ENCODE results near the gene GOLGA6C. TPM values are rescaled to one million over a fixed set of nuclear protein-coding genes. Genes with fewer than 3 reads are reported as not detected.
"Not testable (repeated sequence)": the region's sequence is repeated elsewhere in the genome, so short reads cannot be mapped to it uniquely, and the experiment has no call there.

The GOLGA6C gene
- total RNA-seq (not detected), polyA plus RNA-seq (ENCODE audit: insufficient read depth in 1 of 8, insufficient read length in 8 of 8, low replicate concordance in 1 of 8) (under 1 TPM in 1 of 8 donors, not detected in 7; 0.08 TPM)
- long read RNA-seq, donor 1 = 0 reads
- long read RNA-seq, donor 2 = 0 reads
- long read RNA-seq, donor 3 = 0 reads
- long read RNA-seq, donor 4 = 0 reads
- long read RNA-seq, donor 5 = 0 reads
- long read RNA-seq, donor 6 = 0 reads
- long read RNA-seq, donor 7 = 0 reads
- long read RNA-seq, donor 8 = 0 reads
- long read RNA-seq, donor 9 = 0 reads
- long read RNA-seq, donor 10 = 0 reads
- long read RNA-seq, donor 11 = 0 reads

GRCh38 chr15:75258034-75258433 is at the start of gene GOLGA6C:
GOLGA6C (plus strand) TSS chr15:75258334; CDS start chr15:75258599, 265 bp downstream.
- not testable (repeated sequence) for H3K36me3 ChIP-seq (ENCODE audit: control insufficient read depth, insufficient read depth, low read length); H3K27me3 ChIP-seq (ENCODE audit: control insufficient read depth, insufficient read depth, low read length); DNase-seq; H3K4me3 ChIP-seq (ENCODE audit: low read length); H3K4me1 ChIP-seq (ENCODE audit: control insufficient read depth, insufficient read depth, low read length); H3K27ac ChIP-seq (ENCODE audit: low read length); H3K9me3 ChIP-seq (replicated peaks; ENCODE audit: control insufficient read depth, low read depth, low read length)
- WGBS (ENCODE audit: insufficient coverage) = no CpG with 5 or more reads among the region's 2 CpGs

- 89% methylated on average over 30 of the region's 32 CpGs for WGBS (ENCODE audit: insufficient coverage)
- no peak for DNase-seq
- no peaks in the 10 kb centered on the region for H3K27me3 ChIP-seq (ENCODE audit: control insufficient read depth, insufficient read depth, low read length)
- H3K9me3 ChIP-seq (replicated peaks; ENCODE audit: control insufficient read depth, low read depth, low read length) = no peaks in the 10 kb centered on the region
- H3K27ac ChIP-seq (ENCODE audit: low read length) = no peak overlapping the region
- H3K4me1 ChIP-seq (ENCODE audit: control insufficient read depth, insufficient read depth, low read length) = peaks cover 20% of the 10 kb centered on the region
- no peak overlapping the region for H3K4me3 ChIP-seq (ENCODE audit: low read length)
- peaks cover 79% of the 10 kb centered on the region for H3K36me3 ChIP-seq (ENCODE audit: control insufficient read depth, insufficient read depth, low read length)
These were observed 49.4 kb upstream of the GOLGA6C start for GRCh38 chr15:75208501-75209288.

GRCh38 chr15:75209289-75209676 is 48.9 kb upstream of the GOLGA6C start:
- 72% methylated on average over 6 of the region's 8 CpGs for WGBS (ENCODE audit: insufficient coverage)
- no peak for DNase-seq
- Histone ChIP-seq H3K36me3 (ENCODE audit: control insufficient read depth, insufficient read depth, low read length) (peaks cover 81% of the 10 kb centered on the region), H3K4me3 (ENCODE audit: low read length) (no peak overlapping the region), H3K9me3 (replicated peaks; ENCODE audit: control insufficient read depth, low read depth, low read length) (no peaks in the 10 kb centered on the region), H3K27ac (ENCODE audit: low read length) (no peak overlapping the region), H3K27me3 (ENCODE audit: control insufficient read depth, insufficient read depth, low read length) (no peaks in the 10 kb centered on the region), H3K4me1 (ENCODE audit: control insufficient read depth, insufficient read depth, low read length) (peaks cover 18% of the 10 kb centered on the region)

- 76% methylated on average over 5 of the region's 7 CpGs for WGBS (ENCODE audit: insufficient coverage)
- Histone ChIP-seq H3K27ac (ENCODE audit: low read length) (no peak overlapping the region), H3K9me3 (replicated peaks; ENCODE audit: control insufficient read depth, low read depth, low read length) (no peaks in the 10 kb centered on the region), H3K4me1 (ENCODE audit: control insufficient read depth, insufficient read depth, low read length) (peaks cover 11% of the 10 kb centered on the region), H3K36me3 (ENCODE audit: control insufficient read depth, insufficient read depth, low read length) (peaks cover 79% of the 10 kb centered on the region), H3K27me3 (ENCODE audit: control insufficient read depth, insufficient read depth, low read length) (no peaks in the 10 kb centered on the region), H3K4me3 (ENCODE audit: low read length) (no peak overlapping the region)
- no peak for DNase-seq
These were observed 47.3 kb upstream of the GOLGA6C start for GRCh38 chr15:75210811-75211230.

GRCh38 chr15:75211436-75212199 is 46.5 kb upstream of the GOLGA6C start:
- peaks cover 12% of the 10 kb centered on the region for H3K4me1 ChIP-seq (ENCODE audit: control insufficient read depth, insufficient read depth, low read length)
- no peaks in the 10 kb centered on the region for H3K27me3 ChIP-seq (ENCODE audit: control insufficient read depth, insufficient read depth, low read length)
- H3K4me3 ChIP-seq (ENCODE audit: low read length) = no peak overlapping the region
- DNase-seq = peak; percentile 52
- H3K27ac ChIP-seq (ENCODE audit: low read length) = no peak overlapping the region
- 63% methylated on average over 5 of the region's 9 CpGs for WGBS (ENCODE audit: insufficient coverage)
- H3K9me3 ChIP-seq (replicated peaks; ENCODE audit: control insufficient read depth, low read depth, low read length) = no peaks in the 10 kb centered on the region
- H3K36me3 ChIP-seq (ENCODE audit: control insufficient read depth, insufficient read depth, low read length) = peaks cover 71% of the 10 kb centered on the region

GRCh38 chr15:75212200-75212858 is 45.8 kb upstream of the GOLGA6C start:
- Histone ChIP-seq H3K27ac (ENCODE audit: low read length) (no peak overlapping the region), H3K4me1 (ENCODE audit: control insufficient read depth, insufficient read depth, low read length) (peaks cover 12% of the 10 kb centered on the region), H3K27me3 (ENCODE audit: control insufficient read depth, insufficient read depth, low read length) (no peaks in the 10 kb centered on the region), H3K9me3 (replicated peaks; ENCODE audit: control insufficient read depth, low read depth, low read length) (no peaks in the 10 kb centered on the region), H3K4me3 (ENCODE audit: low read length) (no peak overlapping the region), H3K36me3 (ENCODE audit: control insufficient read depth, insufficient read depth, low read length) (peaks cover 65% of the 10 kb centered on the region)
- WGBS (ENCODE audit: insufficient coverage) = 74% methylated on average over 3 of the region's 7 CpGs
- no peak for DNase-seq

- H3K9me3 ChIP-seq (replicated peaks; ENCODE audit: control insufficient read depth, low read depth, low read length) = no peaks in the 10 kb centered on the region
- H3K4me1 ChIP-seq (ENCODE audit: control insufficient read depth, insufficient read depth, low read length) = peaks cover 12% of the 10 kb centered on the region
- H3K36me3 ChIP-seq (ENCODE audit: control insufficient read depth, insufficient read depth, low read length) = peaks cover 55% of the 10 kb centered on the region
- WGBS (ENCODE audit: insufficient coverage) = 73% methylated on average over 10 of the region's 12 CpGs
- no peak overlapping the region for H3K4me3 ChIP-seq (ENCODE audit: low read length)
- no peak for DNase-seq
- no peak overlapping the region for H3K27ac ChIP-seq (ENCODE audit: low read length)
- no peaks in the 10 kb centered on the region for H3K27me3 ChIP-seq (ENCODE audit: control insufficient read depth, insufficient read depth, low read length)
These were observed 44.8 kb upstream of the GOLGA6C start for GRCh38 chr15:75213212-75213767.

- Histone ChIP-seq H3K4me1 (ENCODE audit: control insufficient read depth, insufficient read depth, low read length) (peaks cover 12% of the 10 kb centered on the region), H3K36me3 (ENCODE audit: control insufficient read depth, insufficient read depth, low read length) (peaks cover 50% of the 10 kb centered on the region), H3K27ac (ENCODE audit: low read length) (no peak overlapping the region), H3K4me3 (ENCODE audit: low read length) (no peak overlapping the region), H3K27me3 (ENCODE audit: control insufficient read depth, insufficient read depth, low read length) (no peaks in the 10 kb centered on the region), H3K9me3 (replicated peaks; ENCODE audit: control insufficient read depth, low read depth, low read length) (no peaks in the 10 kb centered on the region)
- WGBS (ENCODE audit: insufficient coverage) = 50% methylated on average over 2 of the region's 9 CpGs
- no peak for DNase-seq
These were observed 44.3 kb upstream of the GOLGA6C start for GRCh38 chr15:75213768-75214221.

- H3K4me3 ChIP-seq (ENCODE audit: low read length) = no peak overlapping the region
- no peaks in the 10 kb centered on the region for H3K27me3 ChIP-seq (ENCODE audit: control insufficient read depth, insufficient read depth, low read length)
- WGBS (ENCODE audit: insufficient coverage) = 49% methylated on average over 10 of the region's 13 CpGs
- peaks cover 43% of the 10 kb centered on the region for H3K36me3 ChIP-seq (ENCODE audit: control insufficient read depth, insufficient read depth, low read length)
- no peaks in the 10 kb centered on the region for H3K9me3 ChIP-seq (replicated peaks; ENCODE audit: control insufficient read depth, low read depth, low read length)
- H3K4me1 ChIP-seq (ENCODE audit: control insufficient read depth, insufficient read depth, low read length) = peaks cover 12% of the 10 kb centered on the region
- H3K27ac ChIP-seq (ENCODE audit: low read length) = no peak overlapping the region
- DNase-seq = no peak
These were observed 43.6 kb upstream of the GOLGA6C start for GRCh38 chr15:75214293-75215096.

Data from muscle of leg (tissue), 16 donors.